ENCODE data around the gene STPG3.

- TF ChIP-seq POLR2A (IDR thresholded peaks at IDR 0.05) = no peak
- TF ChIP-seq, protein P1, sequence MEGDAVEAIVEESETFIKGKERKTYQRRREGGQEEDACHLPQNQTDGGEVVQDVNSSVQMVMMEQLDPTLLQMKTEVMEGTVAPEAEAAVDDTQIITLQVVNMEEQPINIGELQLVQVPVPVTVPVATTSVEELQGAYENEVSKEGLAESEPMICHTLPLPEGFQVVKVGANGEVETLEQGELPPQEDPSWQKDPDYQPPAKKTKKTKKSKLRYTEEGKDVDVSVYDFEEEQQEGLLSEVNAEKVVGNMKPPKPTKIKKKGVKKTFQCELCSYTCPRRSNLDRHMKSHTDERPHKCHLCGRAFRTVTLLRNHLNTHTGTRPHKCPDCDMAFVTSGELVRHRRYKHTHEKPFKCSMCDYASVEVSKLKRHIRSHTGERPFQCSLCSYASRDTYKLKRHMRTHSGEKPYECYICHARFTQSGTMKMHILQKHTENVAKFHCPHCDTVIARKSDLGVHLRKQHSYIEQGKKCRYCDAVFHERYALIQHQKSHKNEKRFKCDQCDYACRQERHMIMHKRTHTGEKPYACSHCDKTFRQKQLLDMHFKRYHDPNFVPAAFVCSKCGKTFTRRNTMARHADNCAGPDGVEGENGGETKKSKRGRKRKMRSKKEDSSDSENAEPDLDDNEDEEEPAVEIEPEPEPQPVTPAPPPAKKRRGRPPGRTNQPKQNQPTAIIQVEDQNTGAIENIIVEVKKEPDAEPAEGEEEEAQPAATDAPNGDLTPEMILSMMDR (IDR thresholded peaks at IDR 0.05) = no peak
Observed at GRCh38 chr9:137278721-137279711, 27.9 kb downstream of the STPG3 start.
